HG02571 (cell line): ENCODE results near the gene PDE4B.
"Not testable (repeated sequence)": the region's sequence is repeated elsewhere in the genome, so short reads cannot be mapped to it uniquely, and the experiment has no call there.

ENCODE experiments used
- ATAC-seq: cut with Tn5 transposase; IDR thresholded peaks from one replicate; pipeline ENCODE4 v1.9.1; 2021; ENCODE audit warnings: mild to moderate bottlenecking, moderate library complexity; ENCODE audit not compliant: unreplicated experiment

PDE4B gene

GRCh38 chr1:65949230-65949626, 156.5 kb downstream of the PDE4B start:
- no peak for ATAC-seq

- ATAC-seq, result no peak
Observed at GRCh38 chr1:65949933-65950332, 157.2 kb downstream of the PDE4B start.

- ATAC-seq, result no peak
Observed at GRCh38 chr1:65952696-65953095, 160.0 kb downstream of the PDE4B start.

DNA sequence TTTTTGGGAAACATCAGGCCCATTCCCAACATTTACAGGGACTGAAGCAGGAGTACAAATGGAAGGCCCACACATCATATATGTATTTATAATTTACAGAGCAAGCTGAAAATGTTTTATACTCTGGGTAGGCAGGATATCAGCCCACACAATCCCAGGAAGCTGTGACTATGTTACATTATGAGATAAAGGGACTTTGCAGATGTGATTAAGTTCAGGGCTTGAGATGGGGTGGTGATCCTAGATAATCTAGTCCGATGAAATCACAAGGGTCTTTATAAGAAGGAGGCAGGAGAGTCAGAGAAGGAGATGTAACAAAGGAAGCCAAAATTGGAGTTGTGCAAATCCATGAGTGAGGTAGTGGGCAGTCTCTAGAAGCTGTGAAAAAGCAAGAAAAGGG, 160.5 kb downstream of the PDE4B start:
- no peak for ATAC-seq

GRCh38 chr1:65955071-65955470, 162.4 kb downstream of the PDE4B start:
- no peak for ATAC-seq

DNA sequence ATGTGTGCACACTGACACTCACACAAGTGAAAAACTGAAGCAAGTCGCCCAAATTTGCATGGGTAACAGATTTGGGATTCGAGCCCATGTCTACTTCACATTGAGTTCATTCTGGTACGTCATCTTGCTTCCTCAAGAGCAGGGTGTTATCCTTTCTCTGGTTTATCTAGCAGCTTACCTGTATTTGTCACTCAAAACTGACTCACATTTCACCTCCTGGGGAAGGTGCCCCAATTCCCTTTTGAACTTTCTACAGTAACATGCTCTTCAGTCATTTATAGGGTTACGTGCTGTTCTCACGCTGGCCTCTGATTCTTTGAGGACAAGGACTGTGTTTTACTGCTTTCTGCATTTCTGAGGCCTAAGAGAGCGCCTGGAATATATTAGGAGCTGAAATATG, 162.8 kb downstream of the PDE4B start:
- ATAC-seq, result no peak

DNA sequence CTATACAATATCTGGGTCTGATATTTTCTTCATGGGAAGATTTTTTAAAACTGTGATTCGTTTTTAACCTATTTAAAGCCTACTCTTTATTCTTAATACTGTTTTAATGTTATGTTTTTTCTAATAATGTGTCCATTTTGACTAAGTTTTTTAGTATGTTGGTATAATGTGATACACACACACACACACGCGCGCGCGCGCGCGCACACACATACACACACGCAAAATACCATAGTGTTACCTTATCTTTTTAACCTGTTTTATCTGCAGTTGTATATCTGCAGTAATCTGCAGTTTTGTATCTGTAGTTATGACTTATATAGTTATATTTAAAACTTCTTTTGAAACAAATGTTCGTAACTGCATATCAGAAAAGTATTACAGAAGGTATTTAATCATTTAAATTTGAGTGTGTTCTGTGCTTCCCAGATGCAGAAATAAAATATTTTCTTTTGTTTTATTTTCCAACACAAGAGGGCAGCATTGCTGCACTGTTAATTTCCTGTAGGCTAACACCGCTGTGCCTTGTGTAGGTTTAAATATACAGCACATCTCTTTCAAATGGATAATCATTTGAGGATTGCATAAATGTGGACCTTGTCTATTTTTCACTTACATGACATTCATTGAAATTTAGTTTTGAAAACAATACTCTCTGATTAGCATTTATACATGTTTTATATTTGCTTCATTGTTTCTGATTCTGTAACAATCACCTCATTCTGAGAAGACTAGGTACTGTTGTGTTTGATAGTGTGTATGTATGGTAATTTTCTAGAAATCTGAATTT, 166.1 kb downstream of the PDE4B start:
- ATAC-seq, result no peak

- ATAC-seq, result no peak
Observed at GRCh38 chr1:65959896-65960567, 167.3 kb downstream of the PDE4B start.

DNA sequence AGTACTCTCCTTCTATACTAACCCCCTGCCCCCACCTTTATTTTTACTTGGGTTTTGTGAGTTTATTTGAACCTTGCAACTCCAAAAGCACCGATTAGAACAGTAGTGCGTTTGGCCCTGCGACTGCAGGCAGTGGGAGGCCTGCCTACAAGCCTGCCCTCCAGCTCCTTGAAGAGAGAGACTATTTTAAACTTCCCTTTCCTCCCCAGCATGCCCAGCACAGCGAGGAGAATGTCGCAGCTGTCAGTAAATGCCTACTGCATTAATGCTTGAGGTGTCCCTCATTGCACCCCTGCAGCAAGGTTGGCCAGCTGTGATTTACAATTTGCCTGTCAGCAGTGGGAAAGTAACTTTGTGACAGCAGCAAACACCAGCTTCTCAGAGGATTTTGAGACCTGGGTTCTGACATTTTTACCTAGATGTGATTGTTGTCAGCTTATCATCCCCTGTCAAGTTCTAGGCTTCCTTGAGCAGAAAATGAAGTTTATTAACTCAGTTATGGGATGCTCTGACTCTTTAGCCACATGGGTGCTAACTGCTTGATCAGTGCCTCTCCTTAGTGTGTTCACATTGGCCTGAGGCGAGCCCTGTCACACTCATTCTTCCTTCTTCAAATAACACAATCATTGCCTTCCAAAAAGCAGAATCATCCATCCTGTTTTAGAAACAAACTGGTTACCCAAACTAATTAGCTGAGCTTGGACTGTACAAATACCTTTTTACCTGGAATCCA, 170.6 kb downstream of the PDE4B start:
- ATAC-seq, result no peak

DNA sequence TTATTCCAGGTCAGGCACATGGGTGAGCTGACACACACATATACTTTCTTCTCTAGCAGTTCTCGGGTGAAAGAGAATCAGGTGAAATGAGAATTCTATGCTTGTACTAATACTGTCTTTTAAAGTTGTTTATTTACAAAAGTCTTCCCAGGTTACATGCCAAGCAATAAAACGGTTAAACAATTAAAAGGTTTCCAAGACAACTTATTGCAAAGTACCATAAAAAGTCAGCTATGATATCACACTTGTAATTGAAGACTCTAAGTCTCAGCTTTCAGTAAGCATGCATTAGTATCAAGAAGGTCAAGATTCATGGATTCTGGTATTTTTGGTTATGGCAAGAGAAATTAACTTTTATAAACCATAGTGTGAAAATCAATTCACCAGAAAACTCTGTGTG, 171.4 kb downstream of the PDE4B start:
- no peak for ATAC-seq

DNA sequence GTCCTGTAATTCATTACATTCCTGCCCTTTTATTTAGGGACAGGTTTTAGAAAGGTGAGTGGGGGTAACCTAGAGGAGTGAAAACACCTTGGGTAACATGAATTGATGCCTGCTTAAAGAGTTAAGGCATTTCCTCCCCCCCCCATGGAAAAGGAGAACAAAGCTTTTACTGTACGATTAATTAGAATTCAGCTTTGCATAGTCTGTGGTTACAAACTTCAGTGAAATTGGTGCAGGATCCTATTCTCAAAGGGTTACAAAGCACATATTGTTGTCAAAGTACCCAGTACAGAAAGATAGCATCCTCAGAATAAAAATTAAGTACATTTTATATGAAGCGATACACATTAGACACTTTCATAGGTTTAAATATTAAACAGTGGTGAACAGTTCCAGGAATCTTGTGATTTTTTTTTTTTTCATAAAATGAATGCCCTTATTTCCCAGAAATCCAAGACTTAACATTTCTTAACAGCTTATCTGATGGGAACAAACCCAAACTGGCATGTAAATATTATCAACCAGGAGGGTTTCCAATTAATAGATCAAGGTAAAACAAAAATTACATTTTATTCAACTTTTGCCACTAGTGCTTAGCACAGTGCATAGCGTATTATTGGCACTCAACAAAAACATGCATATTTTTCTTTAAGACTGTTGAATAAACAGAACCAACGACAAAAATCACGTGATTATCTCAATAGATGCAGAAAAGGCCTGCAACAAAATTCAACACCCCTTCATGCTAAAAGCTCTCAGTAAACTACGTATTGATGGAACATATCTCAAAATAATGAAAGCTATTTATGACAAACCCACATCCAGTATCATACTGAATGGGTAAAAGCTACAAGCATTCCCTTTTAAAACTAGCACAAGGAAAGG, 172.7 kb downstream of the PDE4B start:
- ATAC-seq, result no peak

- not testable (repeated sequence) for ATAC-seq
Observed at GRCh38 chr1:65967492-65967891, 174.8 kb downstream of the PDE4B start.

DNA sequence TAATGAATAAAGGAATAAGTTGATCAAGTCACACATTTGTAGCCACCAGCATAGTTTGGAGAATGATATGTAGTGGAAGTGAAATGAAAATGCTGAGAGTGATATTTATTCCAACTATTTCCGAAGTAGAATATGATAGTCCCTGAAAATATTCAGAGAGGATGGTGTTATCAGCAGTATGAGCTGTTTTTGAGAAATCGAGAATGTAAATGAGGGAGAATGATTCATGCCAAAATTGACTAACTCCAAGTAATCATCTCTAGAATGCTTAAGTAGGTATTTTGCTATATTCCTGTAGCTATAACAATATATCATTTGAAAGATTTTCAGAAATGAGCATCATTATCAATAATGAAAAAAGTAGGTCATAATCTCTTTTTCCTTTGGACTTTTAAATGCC, 178.9 kb downstream of the PDE4B start:
- no peak for ATAC-seq

DNA sequence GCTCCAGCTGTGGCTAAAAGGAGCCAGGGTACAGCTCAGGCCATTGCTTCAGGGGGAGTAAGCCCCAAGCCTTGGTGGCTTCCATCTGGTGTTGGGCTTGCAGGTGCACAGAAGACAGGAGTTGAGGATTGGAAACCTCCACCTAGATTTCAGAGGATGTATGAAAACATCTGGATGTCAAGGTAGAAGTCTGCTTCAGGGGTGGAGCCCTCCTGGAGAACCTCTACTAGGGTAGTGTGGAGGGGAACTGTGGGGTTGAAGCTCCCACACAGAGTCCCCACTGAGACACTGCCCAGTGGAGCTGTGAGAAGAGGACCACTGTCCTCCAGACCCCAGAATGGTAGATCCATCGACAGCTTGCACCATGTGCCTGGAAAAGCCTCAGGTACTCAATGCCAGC, 183.0 kb downstream of the PDE4B start:
- no peak for ATAC-seq

GRCh38 chr1:65979136-65980044, 186.7 kb downstream of the PDE4B start:
- no peak for ATAC-seq

GRCh38 chr1:65980237-65980636, 187.5 kb downstream of the PDE4B start:
- no peak for ATAC-seq

GRCh38 chr1:65983500-65983899, 190.8 kb downstream of the PDE4B start:
- ATAC-seq, result no peak

- no peak for ATAC-seq
Observed at GRCh38 chr1:65985393-65986066, 192.8 kb downstream of the PDE4B start.

DNA sequence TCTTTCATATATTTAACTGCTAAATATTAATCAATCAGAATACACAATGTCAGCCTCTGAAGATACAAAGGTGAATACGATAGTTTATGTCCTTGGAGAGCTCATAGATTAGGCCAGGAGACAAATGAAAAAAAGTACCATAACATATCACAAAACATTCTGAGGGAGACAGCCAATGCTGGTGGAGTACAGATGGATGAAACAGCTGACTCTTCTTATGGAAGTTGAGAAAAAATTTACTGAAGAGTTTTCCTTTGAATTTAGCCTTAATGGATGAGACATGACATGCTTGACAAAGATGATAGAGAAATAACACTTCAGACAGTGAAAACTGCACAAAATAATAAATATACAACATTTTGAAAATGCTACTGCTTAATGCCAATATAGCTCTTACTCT, 193.5 kb downstream of the PDE4B start:
- ATAC-seq, result no peak
